Esophagus squamous epithelium (tissue), 5 donors: ENCODE measurements around the gene ARNT2. TPM values are rescaled to one million over a fixed set of nuclear protein-coding genes. Genes with fewer than 3 reads are reported as not detected.
A peak's percentile ranks its signal among the peaks of the same experiment; 100 is the strongest.

ENCODE experiments used
- DNase-seq: peaks from one replicate; lab custom pipeline; 2025; lab: John Stamatoyannopoulos, UW
- H3K27ac ChIP-seq, 4 donors: fragments of 200-600 bp; sonication (generic); one replicate each; pipeline ENCODE4 v1.5.1; 2016 to 2019; ENCODE audit warnings: mild to moderate bottlenecking in 1 of 4
- H3K27me3 ChIP-seq, 4 donors: fragments of 200-600 bp; sonication (generic); 1 replicate in 3 of 4; 2 replicates in 1 of 4; pipeline versions ENCODE4 v1.5.1 to v1.6.0; 2017 to 2021; ENCODE audit warnings: antibody characterized with exemption in 1 of 4
- H3K36me3 ChIP-seq, 3 donors: fragments of 200-600 bp; sonication (generic); one replicate each; pipeline ENCODE4 v1.5.1; 2016 to 2019
- H3K4me1 ChIP-seq, 3 donors: fragments of 200-600 bp; sonication (generic); one replicate each; pipeline ENCODE4 v1.5.1; 2017 to 2019
- H3K4me3 ChIP-seq, 4 donors: fragments of 200-600 bp; sonication (generic); 1 replicate in 3 of 4; 2 replicates in 1 of 4; pipeline ENCODE4 v1.5.1; 2016 to 2019; ENCODE audit warnings: mild to moderate bottlenecking in 2 of 4, moderate library complexity in 1 of 4
- H3K9me3 ChIP-seq, 3 donors: fragments of 200-600 bp; sonication (generic); one replicate each; pipeline ENCODE4 v1.5.1; 2016 to 2019
- POLR2A ChIP-seq, 4 donors: fragments of 450-650 bp; IDR thresholded peaks; one replicate each; pipeline ENCODE4 v1.6.1; 2017; ENCODE audit warnings: antibody characterized with exemption in 4 of 4, mild to moderate bottlenecking in 4 of 4, moderate library complexity in 3 of 4
- WGBS, 2 donors: methylation state at CpG; one replicate each; pipeline ENCODE4 v1.1.5; 2018; 5-methylcytosine and 5-hydroxymethylcytosine counted together
- intact Hi-C: fragments of 100-400 bp; cut with DNase I; formaldehyde crosslinking; loops from one replicate; pipeline ENCODE4 v1.15.0; 2022
- total RNA-seq, 4 donors: library from RNA; depleted of rRNA; stranded (reverse); fragments of >200 nt; gene quantifications; one replicate each; pipeline ENCODE4 v1.1.0, GENCODE V29; 2016
- TF ChIP-seq, protein P1 (sequence below), 6 experiments: fragments of 450-650 bp in 4 of 6; fragments of 200-600 bp in 2 of 6; sonication (generic) in 2 of 6; IDR thresholded peaks; one replicate each; pipeline ENCODE4 v1.5.1; 2016 to 2019; ENCODE audit warnings: antibody characterized with exemption in 6 of 6, mild to moderate bottlenecking in 4 of 6, moderate library complexity in 4 of 6
- donor health status: DM: yes; HTN: yes; CAD: no.

Gene ARNT2
- total RNA-seq, 4 donors from 2014 or later = 0.15 to 5.7 (median 1.7) TPM

DNA sequence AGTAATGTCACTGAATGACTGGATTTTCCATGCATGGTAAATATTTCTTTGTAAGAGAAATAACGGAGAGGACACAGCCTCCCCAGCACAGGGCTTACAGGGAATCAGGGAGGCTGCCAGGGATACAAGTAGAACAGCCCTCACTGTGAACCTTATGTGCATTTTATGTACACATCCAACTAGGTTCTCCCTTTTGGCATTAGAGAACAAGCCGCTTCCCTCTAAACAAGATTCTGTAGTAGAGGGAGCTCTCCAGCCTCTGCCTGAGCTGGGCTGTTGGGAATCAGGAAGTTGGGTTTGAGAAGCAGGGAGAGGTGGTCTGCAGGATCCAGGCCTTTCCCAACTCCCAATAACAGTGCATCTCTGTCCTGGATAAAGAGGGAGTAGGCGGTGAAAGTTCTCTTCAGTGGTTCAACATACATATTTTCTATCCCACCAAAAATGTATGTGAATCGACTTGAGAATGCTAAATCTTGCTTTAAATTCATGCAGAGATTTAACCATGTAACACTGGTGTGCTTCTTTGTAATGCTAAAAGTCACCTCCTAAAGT lies 83.7 kb downstream of the ARNT2 start:
- TF ChIP-seq, protein P1, sequence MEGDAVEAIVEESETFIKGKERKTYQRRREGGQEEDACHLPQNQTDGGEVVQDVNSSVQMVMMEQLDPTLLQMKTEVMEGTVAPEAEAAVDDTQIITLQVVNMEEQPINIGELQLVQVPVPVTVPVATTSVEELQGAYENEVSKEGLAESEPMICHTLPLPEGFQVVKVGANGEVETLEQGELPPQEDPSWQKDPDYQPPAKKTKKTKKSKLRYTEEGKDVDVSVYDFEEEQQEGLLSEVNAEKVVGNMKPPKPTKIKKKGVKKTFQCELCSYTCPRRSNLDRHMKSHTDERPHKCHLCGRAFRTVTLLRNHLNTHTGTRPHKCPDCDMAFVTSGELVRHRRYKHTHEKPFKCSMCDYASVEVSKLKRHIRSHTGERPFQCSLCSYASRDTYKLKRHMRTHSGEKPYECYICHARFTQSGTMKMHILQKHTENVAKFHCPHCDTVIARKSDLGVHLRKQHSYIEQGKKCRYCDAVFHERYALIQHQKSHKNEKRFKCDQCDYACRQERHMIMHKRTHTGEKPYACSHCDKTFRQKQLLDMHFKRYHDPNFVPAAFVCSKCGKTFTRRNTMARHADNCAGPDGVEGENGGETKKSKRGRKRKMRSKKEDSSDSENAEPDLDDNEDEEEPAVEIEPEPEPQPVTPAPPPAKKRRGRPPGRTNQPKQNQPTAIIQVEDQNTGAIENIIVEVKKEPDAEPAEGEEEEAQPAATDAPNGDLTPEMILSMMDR (IDR thresholded peaks at IDR 0.05) = no peak
- no peak for TF ChIP-seq POLR2A (IDR thresholded peaks at IDR 0.05)
- intact Hi-C loops = no loop called here
- Histone ChIP-seq H3K4me3 (no peak overlapping the region), H3K27me3 (peaks cover 0 to 6% (median 0%) of the 10 kb centered on the region in 4 donors), H3K27ac (peak overlapping the region in 1 of 4 donors; percentile 14), H3K36me3 (no peaks in the 10 kb centered on the region), H3K4me1 (peaks cover 0 to 28% (median 10%) of the 10 kb centered on the region in 3 donors), H3K9me3 (no peaks in the 10 kb centered on the region)
- DNase-seq = no peak
- 74 to 87% methylated on average over 3 to 4 of the region's 4 CpGs for whole genome bisulfite sequencing, 2 donors

DNA sequence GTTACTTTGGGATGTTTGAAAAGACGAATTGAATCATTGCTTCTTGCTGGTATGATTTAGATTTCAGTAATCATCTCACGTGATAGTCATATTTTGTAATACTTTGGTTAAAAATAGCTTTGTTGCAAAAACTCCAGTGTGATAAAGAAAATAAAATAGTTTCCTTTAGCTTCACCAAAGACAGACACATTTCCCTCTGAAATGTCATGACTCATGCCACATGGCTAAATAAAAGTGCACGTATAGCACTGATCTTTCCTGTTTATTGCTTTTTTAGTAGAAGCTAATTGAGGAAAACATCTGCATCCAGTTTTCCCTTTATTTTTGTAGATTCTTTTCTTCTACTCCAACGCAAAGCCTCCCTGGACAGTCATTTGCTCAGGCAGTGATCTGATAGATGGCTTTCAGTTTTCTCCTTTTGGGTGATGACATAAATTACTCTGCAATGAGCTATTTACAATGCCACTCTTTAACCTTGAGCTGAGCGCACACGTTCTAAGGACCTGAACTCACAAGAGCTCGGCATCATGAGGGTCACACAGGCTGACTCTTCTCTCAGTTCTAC lies 84.9 kb downstream of the ARNT2 start:
- Histone ChIP-seq H3K4me3 (no peak overlapping the region), H3K36me3 (no peaks in the 10 kb centered on the region), H3K9me3 (no peaks in the 10 kb centered on the region), H3K4me1 (peaks cover 0 to 18% (median 10%) of the 10 kb centered on the region in 3 donors), H3K27ac (peak overlapping the region in 2 of 4 donors; percentile 66 to 77), H3K27me3 (peaks cover 0 to 6% (median 0%) of the 10 kb centered on the region in 4 donors)
- TF ChIP-seq POLR2A (IDR thresholded peaks at IDR 0.05) = no peak
- TF ChIP-seq, protein P1 (IDR thresholded peaks at IDR 0.05) = no peak
- intact Hi-C loops = no loop called here
- no peak for DNase-seq
- 54 to 70% methylated on average over 7 of the region's 7 CpGs for WGBS, 2 donors

- intact Hi-C loops = no loop called here
These were observed 86.3 kb downstream of the ARNT2 start for GRCh38 chr15:80490431-80490990.

GRCh38 chr15:80491163-80491847 lies 87.1 kb downstream of the ARNT2 start:
- no peak overlapping the region for H3K4me3 ChIP-seq
- no peaks in the 10 kb centered on the region for H3K9me3 ChIP-seq
- intact Hi-C loops = no loop called here
- WGBS, 2 donors = 81 to 84% methylated on average over 5 to 7 of the region's 7 CpGs
- H3K27ac ChIP-seq = no peak overlapping the region
- TF ChIP-seq, protein P1 (IDR thresholded peaks at IDR 0.05) = no peak
- no peak for TF ChIP-seq POLR2A (IDR thresholded peaks at IDR 0.05)
- no peaks in the 10 kb centered on the region for H3K36me3 ChIP-seq
- no peak for DNase-seq
- H3K4me1 ChIP-seq = peaks cover 0 to 19% (median 10%) of the 10 kb centered on the region in 3 donors
- H3K27me3 ChIP-seq = peaks cover 0 to 1% (median 0%) of the 10 kb centered on the region in 4 donors

More at GRCh38 chr15:80490431-80490990, 86.3 kb downstream of the ARNT2 start:
- H3K4me1 ChIP-seq = peaks cover 0 to 15% (median 10%) of the 10 kb centered on the region in 3 donors
- TF ChIP-seq, protein P1 (IDR thresholded peaks at IDR 0.05) = no peak
- TF ChIP-seq POLR2A (IDR thresholded peaks at IDR 0.05) = no peak
- no peaks in the 10 kb centered on the region for H3K9me3 ChIP-seq
- no peak for DNase-seq
- no peaks in the 10 kb centered on the region for H3K36me3 ChIP-seq
- H3K4me3 ChIP-seq = no peak overlapping the region
- peak overlapping the region in 1 of 4 donors; percentile 77 for H3K27ac ChIP-seq
- 91 to 93% methylated on average over 2 to 9 of the region's 9 CpGs for WGBS, 2 donors
- H3K27me3 ChIP-seq = peaks cover 0 to 6% (median 0%) of the 10 kb centered on the region in 4 donors
